ENCODE data around the gene RUSF1.
A peak's percentile ranks its signal among the peaks of the same experiment; 100 is the strongest.

The RUSF1 gene

GRCh38 chr16:31502981-31503380, 5.2 kb downstream of the RUSF1 start:
- TF ChIP-seq, protein P1, sequence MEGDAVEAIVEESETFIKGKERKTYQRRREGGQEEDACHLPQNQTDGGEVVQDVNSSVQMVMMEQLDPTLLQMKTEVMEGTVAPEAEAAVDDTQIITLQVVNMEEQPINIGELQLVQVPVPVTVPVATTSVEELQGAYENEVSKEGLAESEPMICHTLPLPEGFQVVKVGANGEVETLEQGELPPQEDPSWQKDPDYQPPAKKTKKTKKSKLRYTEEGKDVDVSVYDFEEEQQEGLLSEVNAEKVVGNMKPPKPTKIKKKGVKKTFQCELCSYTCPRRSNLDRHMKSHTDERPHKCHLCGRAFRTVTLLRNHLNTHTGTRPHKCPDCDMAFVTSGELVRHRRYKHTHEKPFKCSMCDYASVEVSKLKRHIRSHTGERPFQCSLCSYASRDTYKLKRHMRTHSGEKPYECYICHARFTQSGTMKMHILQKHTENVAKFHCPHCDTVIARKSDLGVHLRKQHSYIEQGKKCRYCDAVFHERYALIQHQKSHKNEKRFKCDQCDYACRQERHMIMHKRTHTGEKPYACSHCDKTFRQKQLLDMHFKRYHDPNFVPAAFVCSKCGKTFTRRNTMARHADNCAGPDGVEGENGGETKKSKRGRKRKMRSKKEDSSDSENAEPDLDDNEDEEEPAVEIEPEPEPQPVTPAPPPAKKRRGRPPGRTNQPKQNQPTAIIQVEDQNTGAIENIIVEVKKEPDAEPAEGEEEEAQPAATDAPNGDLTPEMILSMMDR (IDR thresholded peaks at IDR 0.05; ENCODE audit: low read length, missing control alignments), result no peak
- DNase-seq (ENCODE audit: low read depth), result peak; percentile 23

DNA sequence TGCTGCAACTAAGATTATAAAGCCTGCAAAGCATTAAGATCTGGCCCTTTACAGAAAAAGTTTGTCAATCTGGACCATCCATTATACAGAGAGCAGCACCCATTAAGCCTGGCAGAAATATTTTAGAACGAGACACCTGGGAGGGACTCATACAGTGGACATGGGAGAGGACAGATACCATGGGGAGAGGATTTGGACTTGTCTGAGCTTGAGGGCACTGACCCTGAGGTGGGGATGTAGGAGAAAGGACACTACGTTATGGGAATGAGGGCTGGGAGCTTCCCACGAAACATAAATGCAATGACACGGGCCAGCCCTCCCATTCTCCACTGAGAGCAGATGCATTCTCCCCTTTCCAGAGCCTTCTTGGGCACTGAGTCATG, 6.2 kb downstream of the RUSF1 start:
- no peak for DNase-seq (ENCODE audit: low read depth)
- H3K4me3 ChIP-seq (replicated peaks; ENCODE audit: low read depth, low read length), result no peak overlapping the region
- TF ChIP-seq, protein P1 (IDR thresholded peaks at IDR 0.05; ENCODE audit: low read length, missing control alignments), result no peak

More at GRCh38 chr16:31502981-31503380, 5.2 kb downstream of the RUSF1 start:
- H3K4me3 ChIP-seq (replicated peaks; ENCODE audit: low read depth, low read length), result no peak overlapping the region

- no peak for DNase-seq (ENCODE audit: low read depth)
- TF ChIP-seq, protein P1 (IDR thresholded peaks at IDR 0.05; ENCODE audit: low read length, missing control alignments), result no peak
- H3K4me3 ChIP-seq (replicated peaks; ENCODE audit: low read depth, low read length), result no peak overlapping the region
Measured at GRCh38 chr16:31501226-31501965, 6.8 kb downstream of the RUSF1 start.

DNA sequence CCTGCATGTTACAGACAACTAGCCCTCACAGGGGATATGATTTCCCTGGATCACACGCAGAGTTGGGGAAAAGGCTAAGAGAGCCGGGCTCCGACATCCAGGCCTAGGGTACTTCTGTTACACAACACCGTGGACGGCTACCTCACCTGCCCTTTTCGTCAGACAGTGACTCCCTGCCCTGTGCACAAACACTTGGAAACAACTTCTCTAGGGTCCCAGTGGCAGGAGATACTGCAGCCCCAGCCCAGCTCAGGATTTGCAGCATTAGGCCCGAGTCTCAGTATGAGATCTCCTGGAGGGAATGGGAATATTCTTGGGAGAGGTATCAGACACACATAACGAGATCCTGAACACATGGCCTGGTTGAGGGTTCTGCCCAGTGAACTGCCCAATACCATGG, 8.3 kb downstream of the RUSF1 start:
- no peak overlapping the region for H3K4me3 ChIP-seq (replicated peaks; ENCODE audit: low read depth, low read length)
- TF ChIP-seq, protein P1 (IDR thresholded peaks at IDR 0.05; ENCODE audit: low read length, missing control alignments), result no peak
- DNase-seq (ENCODE audit: low read depth), result no peak

GRCh38 chr16:31498493-31498892, 9.7 kb downstream of the RUSF1 start:
- DNase-seq (ENCODE audit: low read depth), result no peak
- H3K4me3 ChIP-seq (replicated peaks; ENCODE audit: low read depth, low read length), result no peak overlapping the region
- TF ChIP-seq, protein P1 (IDR thresholded peaks at IDR 0.05; ENCODE audit: low read length, missing control alignments), result no peak

DNA sequence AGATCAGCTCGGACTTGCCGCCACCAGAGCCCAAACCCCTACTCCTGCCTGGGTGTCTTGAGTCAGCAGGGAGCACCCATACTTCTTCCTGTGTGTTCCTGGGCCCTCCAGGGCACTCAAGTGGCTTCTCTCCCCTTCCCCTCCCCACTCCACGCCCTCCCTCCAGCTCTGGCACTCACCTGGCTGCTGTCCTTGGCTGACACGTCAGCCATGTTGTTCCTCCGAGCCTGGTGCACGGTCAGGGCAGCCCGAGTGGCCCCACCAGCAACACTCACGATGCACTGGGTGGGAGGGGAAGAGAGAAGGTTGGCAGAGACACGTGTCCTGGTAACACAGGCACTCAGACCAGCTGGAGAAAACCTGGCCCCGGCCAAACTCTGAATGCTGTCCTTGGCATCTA, 11.5 kb downstream of the RUSF1 start:
- TF ChIP-seq, protein P1 (IDR thresholded peaks at IDR 0.05; ENCODE audit: low read length, missing control alignments), result no peak
- H3K4me3 ChIP-seq (replicated peaks; ENCODE audit: low read depth, low read length), result no peak overlapping the region
- DNase-seq (ENCODE audit: low read depth), result no peak
